Endodermal cell (in vitro differentiated cells): ENCODE measurements around the gene NME7. TPM values are rescaled to one million over a fixed set of nuclear protein-coding genes. Genes with fewer than 3 reads are reported as not detected.
A peak's percentile ranks its signal among the peaks of the same experiment; 100 is the strongest.

ENCODE experiments used
- DNase-seq: peaks from one replicate; pipeline ENCODE4 v3.0.0-alpha.2; 2017
- H3K27ac ChIP-seq: 2 replicates; pipeline ENCODE4 v1.5.1; 2013; ENCODE audit warnings: mild to moderate bottlenecking, low read depth, low read length, moderate library complexity
- H3K27me3 ChIP-seq: 2 replicates; pipeline ENCODE4 v1.6.1; 2013; ENCODE audit warnings: mild to moderate bottlenecking, low read length, moderate library complexity; ENCODE audit not compliant: insufficient read depth, control insufficient read depth, poor library complexity, severe bottlenecking
- H3K36me3 ChIP-seq: 2 replicates; pipeline ENCODE4 v1.7.0; 2013; ENCODE audit warnings: mild to moderate bottlenecking, low read length, moderate library complexity; ENCODE audit not compliant: control insufficient read depth, insufficient read depth
- H3K4me1 ChIP-seq: one replicate; pipeline ENCODE4 v1.7.0; 2013; ENCODE audit warnings: low read length; ENCODE audit not compliant: control insufficient read depth, insufficient read depth
- H3K4me3 ChIP-seq: 2 replicates; pipeline ENCODE4 v1.5.1; 2013; ENCODE audit warnings: mild to moderate bottlenecking, low read length, moderate library complexity
- H3K9ac ChIP-seq: 2 replicates; pipeline ENCODE4 v1.6.1; 2013; ENCODE audit warnings: mild to moderate bottlenecking, low read length, moderate library complexity; ENCODE audit not compliant: poor library complexity, severe bottlenecking; ENCODE audit errors: extremely low read depth
- H3K9me3 ChIP-seq: 2 replicates; pipeline ENCODE4 v1.6.1; 2013; ENCODE audit warnings: mild to moderate bottlenecking, low read length, moderate library complexity; ENCODE audit not compliant: control insufficient read depth
- H3K27ac Mint-ChIP-seq: 2 replicates; pipeline ENCODE4 v1.8.0; 2020; ENCODE audit warnings: mixed read lengths
- H3K27me3 Mint-ChIP-seq: 2 replicates; pipeline ENCODE4 v1.8.0; 2021; ENCODE audit warnings: mild to moderate bottlenecking, mixed read lengths; ENCODE audit not compliant: insufficient read depth
- H3K36me3 Mint-ChIP-seq: 2 replicates; pipeline ENCODE4 v1.8.0; 2020; ENCODE audit warnings: low read depth, mixed read lengths
- H3K4me1 Mint-ChIP-seq: 2 replicates; pipeline ENCODE4 v1.8.0; 2020; ENCODE audit warnings: mixed read lengths
- H3K4me3 Mint-ChIP-seq: 2 replicates; pipeline ENCODE4 v1.8.0; 2020; ENCODE audit warnings: mild to moderate bottlenecking, moderate library complexity, mixed read lengths
- H3K9me3 Mint-ChIP-seq: 2 replicates; pipeline ENCODE4 v1.8.0; 2020; ENCODE audit warnings: mild to moderate bottlenecking, mixed read lengths
- CTCF ChIP-seq: fragments of 200-600 bp; sonication (generic); conservative IDR thresholded peaks from 2 replicates; pipeline ENCODE4 v1.5.0; 2021; ENCODE audit warnings: antibody characterized with exemption, mild to moderate bottlenecking
- WGBS, 2 experiments: methylation state at CpG; one replicate each; pipeline versions ENCODE4 v1.1.5 to v1.1.7; 2013; ENCODE audit warnings: missing lambda C conversion rate in 2 of 2, mixed read lengths in 1 of 2; ENCODE audit not compliant: insufficient coverage in 1 of 2, insufficient read length in 1 of 2; 5-methylcytosine and 5-hydroxymethylcytosine counted together
- total RNA-seq, 2 donors: library from RNA; stranded (reverse); fragmentation: NEBNext Ultra II Directional in 1 of 2; extraction: Animal tissue kit (Norgen Biotek cat#: 25700) in 1 of 2; gene quantifications; 2 replicates in 1 of 2; 3 replicates in 1 of 2; pipeline ENCODE4 v1.2.1, GENCODE V29; 2021

NME7 gene
- total RNA-seq, 2 donors from 2014 or later: 28.1 to 32.3 TPM

- Histone ChIP-seq H3K27ac (no peak overlapping the region), H3K9me3 (peaks cover 7% of the 10 kb centered on the region), H3K9ac (no peak overlapping the region), H3K4me1 (no peaks in the 10 kb centered on the region), H3K27me3 (no peaks in the 10 kb centered on the region), H3K4me3 (no peak overlapping the region), H3K36me3 (no peaks in the 10 kb centered on the region)
- Mint-ChIP-seq H3K36me3 (peaks cover 2% of the 10 kb centered on the region), H3K9me3 (peaks cover 12% of the 10 kb centered on the region), H3K4me3 (no peak overlapping the region), H3K27ac (no peak overlapping the region), H3K27me3 (no peaks in the 10 kb centered on the region), H3K4me1 (peaks cover 3% of the 10 kb centered on the region)
- no peak for DNase-seq
- no peak for TF ChIP-seq CTCF
These were observed 40.7 kb downstream of the NME7 start for GRCh38 chr1:169326956-169327268.

GRCh38 chr1:169326261-169326955, 41.2 kb downstream of the NME7 start:
- H3K27ac ChIP-seq: no peak overlapping the region

GRCh38 chr1:169325117-169325516, 42.5 kb downstream of the NME7 start:
- no peaks in the 10 kb centered on the region for H3K36me3 Mint-ChIP-seq
- Histone ChIP-seq H3K27ac (no peak overlapping the region), H3K4me3 (no peak overlapping the region), H3K4me1 (no peaks in the 10 kb centered on the region), H3K9ac (no peak overlapping the region), H3K36me3 (no peaks in the 10 kb centered on the region), H3K9me3 (no peaks in the 10 kb centered on the region), H3K27me3 (no peaks in the 10 kb centered on the region)
- H3K4me3 Mint-ChIP-seq: no peak overlapping the region
- no peak for TF ChIP-seq CTCF
- DNase-seq: peak; percentile 80
- peak overlapping the region; percentile 31 for H3K27ac Mint-ChIP-seq
- H3K4me1 Mint-ChIP-seq: peaks cover 3% of the 10 kb centered on the region
- H3K27me3 Mint-ChIP-seq: no peaks in the 10 kb centered on the region
- H3K9me3 Mint-ChIP-seq: peaks cover 2% of the 10 kb centered on the region
- WGBS, 2 experiments: 95% methylated on average over 1 of the region's 1 CpG; no CpG with 5 or more reads in 1 of the 2 experiments

More at GRCh38 chr1:169326261-169326955, 41.2 kb downstream of the NME7 start:
- H3K27ac Mint-ChIP-seq: no peak overlapping the region
- H3K9me3 Mint-ChIP-seq: peaks cover 8% of the 10 kb centered on the region
- Histone ChIP-seq H3K9ac (no peak overlapping the region), H3K4me3 (no peak overlapping the region), H3K9me3 (peaks cover 6% of the 10 kb centered on the region), H3K4me1 (no peaks in the 10 kb centered on the region), H3K36me3 (no peaks in the 10 kb centered on the region), H3K27me3 (no peaks in the 10 kb centered on the region)
- H3K36me3 Mint-ChIP-seq: peaks cover 2% of the 10 kb centered on the region
- no peak for DNase-seq
- WGBS, 2 experiments: 93 to 97% methylated on average over 3 of the region's 3 CpGs
- no peak for TF ChIP-seq CTCF
- no peaks in the 10 kb centered on the region for H3K27me3 Mint-ChIP-seq
- peaks cover 3% of the 10 kb centered on the region for H3K4me1 Mint-ChIP-seq
- no peak overlapping the region for H3K4me3 Mint-ChIP-seq
